IMR-90 (cell line): ENCODE measurements around the gene RRAGD. TPM values are rescaled to one million over a fixed set of nuclear protein-coding genes. Genes with fewer than 3 reads are reported as not detected.

Source experiments
- ATAC-seq: fragments of 200-7000 bp; cut with Tn5 transposase; 2 replicates; pipeline ENCODE4 v1.9.1; 2020; ENCODE audit warnings: low read depth, mild to moderate bottlenecking, moderate library complexity
- BruUV-seq: library from RNA; stranded (reverse); fragments of 400-500 nt; replicated peaks from 2 replicates; lab custom pipeline; 2021; lab: Mats Ljungman, UMichigan
- CTCF ChIA-PET: fragments of 300-600 bp; formaldehyde crosslinking; extraction: SDS; loops from one replicate; lab custom pipeline; 2021; ENCODE audit warnings: antibody characterized with exemption; lab: Yijun Ruan, JAX
- POLR2A ChIA-PET: fragments of 300-600 bp; sonication (Branson Sonifier 250); formaldehyde crosslinking; loops from one replicate; lab custom pipeline; 2022; ENCODE audit warnings: antibody characterized with exemption; ENCODE audit not compliant: unreplicated experiment; lab: Charles Lee
- DNase-seq: peaks from one replicate; pipeline ENCODE4 v3.0.0; 2013
- H2AFZ ChIP-seq: replicated peaks from 2 replicates; pipeline ENCODE3; 2013; ENCODE audit warnings: low read length, mild to moderate bottlenecking; ENCODE audit not compliant: poor library complexity
- H2AK5ac ChIP-seq: 2 replicates; pipeline ENCODE4 v1.6.1; 2013; ENCODE audit warnings: low read depth, low read length, inconsistent platforms
- H2AK9ac ChIP-seq: replicated peaks from 2 replicates; pipeline ENCODE3; 2013; ENCODE audit warnings: mild to moderate bottlenecking, low read depth, low read length, moderate library complexity; ENCODE audit not compliant: poor library complexity
- H2BK120ac ChIP-seq: 2 replicates; pipeline ENCODE4 v1.6.1; 2013; ENCODE audit warnings: low read depth, low read length, inconsistent platforms
- H2BK15ac ChIP-seq: 3 replicates; pipeline ENCODE4 v1.6.1; 2013; ENCODE audit warnings: low read depth, low read length, inconsistent platforms
- H2BK20ac ChIP-seq: 2 replicates; pipeline ENCODE4 v1.6.1; 2013; ENCODE audit warnings: low read depth, mild to moderate bottlenecking, inconsistent platforms, low read length, moderate library complexity
- H2BK5ac ChIP-seq: 2 replicates; pipeline ENCODE4 v1.6.1; 2013; ENCODE audit warnings: mild to moderate bottlenecking, low read depth, low read length, inconsistent platforms; ENCODE audit not compliant: poor library complexity, severe bottlenecking
- H3K14ac ChIP-seq: replicated peaks from 2 replicates; pipeline ENCODE4 v1.6.1; 2013; ENCODE audit warnings: low read depth, low read length, inconsistent platforms
- H3K18ac ChIP-seq: 2 replicates; pipeline ENCODE4 v1.6.1; 2013; ENCODE audit warnings: low read depth, low read length, control low read depth
- H3K23ac ChIP-seq: 2 replicates; pipeline ENCODE4 v1.6.1; 2013; ENCODE audit warnings: low read depth, low read length, inconsistent platforms
- H3K27ac ChIP-seq: 2 replicates; pipeline ENCODE4 v1.5.1; 2013; ENCODE audit warnings: mild to moderate bottlenecking, control low read depth, low read length; ENCODE audit not compliant: insufficient read depth
- H3K27me3 ChIP-seq: 2 replicates; pipeline ENCODE4 v1.6.1; 2013; ENCODE audit warnings: low read length; ENCODE audit not compliant: control insufficient read depth, insufficient read depth
- H3K36me3 ChIP-seq: 2 replicates; pipeline ENCODE4 v1.6.1; 2013; ENCODE audit warnings: low read length, mixed read lengths; ENCODE audit not compliant: control insufficient read depth, insufficient read depth
- H3K4ac ChIP-seq: 2 replicates; pipeline ENCODE4 v1.6.1; 2013; ENCODE audit warnings: low read depth, low read length, inconsistent platforms
- H3K4me1 ChIP-seq: 2 replicates; pipeline ENCODE4 v1.6.1; 2013; ENCODE audit warnings: low read length, mixed read lengths; ENCODE audit not compliant: control insufficient read depth, insufficient read depth
- H3K4me2 ChIP-seq: 2 replicates; pipeline ENCODE4 v1.6.1; 2013; ENCODE audit warnings: low read depth, mild to moderate bottlenecking, control low read depth, low read length, moderate library complexity
- H3K4me3 ChIP-seq: 2 replicates; pipeline ENCODE4 v1.5.1; 2013; ENCODE audit warnings: low read depth, mild to moderate bottlenecking, control low read depth, low read length, moderate library complexity; ENCODE audit not compliant: insufficient read depth
- H3K56ac ChIP-seq: 2 replicates; pipeline ENCODE4 v1.6.1; 2013; ENCODE audit warnings: low read length, inconsistent platforms; ENCODE audit not compliant: insufficient read depth; ENCODE audit errors: extremely low read depth
- H3K79me1 ChIP-seq, 2 experiments: 2 replicates each; pipeline ENCODE4 v1.6.1; 2013; ENCODE audit warnings: low read length in 2 of 2, inconsistent platforms in 1 of 2, low read depth in 1 of 2
- H3K9ac ChIP-seq: 2 replicates; pipeline ENCODE4 v1.6.1; 2013; ENCODE audit warnings: low read depth, low read length, control low read depth
- H3K9me1 ChIP-seq: 2 replicates; pipeline ENCODE4 v1.6.1; 2013; ENCODE audit warnings: low read length, inconsistent platforms; ENCODE audit not compliant: insufficient read depth
- H3K9me3 ChIP-seq: 2 replicates; pipeline ENCODE4 v1.6.1; 2013; ENCODE audit warnings: low read length; ENCODE audit not compliant: control insufficient read depth, insufficient read depth
- H4K20me1 ChIP-seq: 2 replicates; pipeline ENCODE4 v1.6.1; 2013; ENCODE audit warnings: low read length, inconsistent platforms; ENCODE audit not compliant: insufficient read depth
- H4K5ac ChIP-seq: 2 replicates; pipeline ENCODE4 v1.6.1; 2013; ENCODE audit warnings: mild to moderate bottlenecking, low read depth, low read length, control low read depth
- H4K8ac ChIP-seq, 2 experiments: 2 replicates each; pipeline ENCODE4 v1.6.1; 2013; ENCODE audit warnings: low read depth in 2 of 2, low read length in 2 of 2, control low read depth in 1 of 2, inconsistent platforms in 1 of 2
- H4K91ac ChIP-seq: 2 replicates; pipeline ENCODE4 v1.6.1; 2013; ENCODE audit warnings: low read depth, low read length, inconsistent platforms; ENCODE audit not compliant: insufficient read depth
- CTCF ChIP-seq: conservative IDR thresholded peaks from 2 replicates; pipeline ENCODE4 v1.5.1; 2012; ENCODE audit warnings: mild to moderate bottlenecking, low read depth, low read length, improper control_type of control experiment
- RAD21 ChIP-seq: IDR thresholded peaks from 2 replicates; pipeline ENCODE4 v1.6.1; 2012; ENCODE audit warnings: low read length, improper control_type of control experiment
- RFX5 ChIP-seq: IDR thresholded peaks from 2 replicates; pipeline ENCODE4 v1.8.0; 2012; ENCODE audit warnings: low read depth, mild to moderate bottlenecking, low read length, moderate library complexity
- SMC3 ChIP-seq: fragments of 150-350 bp; IDR thresholded peaks from 2 replicates; pipeline ENCODE4 v1.6.1; 2016; ENCODE audit warnings: low read depth, mild to moderate bottlenecking, antibody characterized with exemption, low read length, moderate library complexity
- WGBS, 2 experiments: methylation state at CpG; one replicate each; pipeline versions ENCODE4 v1.1.5 to v1.1.7; 2013; ENCODE audit warnings: missing lambda C conversion rate in 2 of 2; ENCODE audit not compliant: insufficient read length in 1 of 2; ENCODE audit errors: extremely low coverage in 2 of 2; 5-methylcytosine and 5-hydroxymethylcytosine counted together
- dilution Hi-C: fragments of 300-500 bp; cut with HindIII; formaldehyde crosslinking; loops from one replicate; pipeline ENCODE4 v1.14.3; 2018; ENCODE audit warnings: low sequenced_read_pairs; ENCODE audit not compliant: unreplicated experiment
- in situ Hi-C: fragments of 300-500 bp; cut with MboI; formaldehyde crosslinking; loops from 3 replicates; pipeline ENCODE4 v1.14.3; 2019; ENCODE audit warnings: low sequenced_read_pairs, inconsistent platforms, mixed read lengths
- intact Hi-C: fragments of 100-400 bp; cut with micrococcal nuclease; formaldehyde crosslinking; loops from 2 replicates; pipeline ENCODE4 v1.10.0; 2022
- polyA plus RNA-seq, 3 experiments: library from polyadenylated mRNA; depleted of rRNA; stranded (reverse); fragments of >200 nt; gene quantifications; 2 replicates each; pipeline ENCODE4 v1.2.3, GENCODE V29; 2012; ENCODE audit warnings: low replicate concordance in 1 of 3
- total RNA-seq: library from RNA; depleted of rRNA; stranded (reverse); fragments of >200 nt; gene quantifications from 2 replicates; pipeline ENCODE4 v1.2.3, GENCODE V29; 2012

RRAGD gene
- total and polyA plus RNA-seq, 2 of the 4 experiments (the other 2 are of a cell fraction): not detected

- no peak overlapping the region for H3K4me3 ChIP-seq
These were observed 44.0 kb downstream of the RRAGD start for GRCh38 chr6:89368107-89368506.

More at GRCh38 chr6:89368107-89368506, 44.0 kb downstream of the RRAGD start:
- Histone ChIP-seq H2AK9ac (no peak overlapping the region), H2AFZ (no peak overlapping the region), H4K20me1 (no peaks in the 10 kb centered on the region), H2BK120ac (no peak overlapping the region), H4K91ac (no peak overlapping the region), H2BK15ac (no peak overlapping the region), H3K4ac (no peak overlapping the region), H3K9ac (no peak overlapping the region), H3K23ac (no peak overlapping the region), H3K27ac (no peak overlapping the region), H4K5ac (no peak overlapping the region), H3K9me3 (no peaks in the 10 kb centered on the region), H3K27me3 (0 out of 2 replicates have a peak, but pooled peaks cover 3% of the 10 kb centered on the region), H3K14ac (no peak overlapping the region), H2BK20ac (no peak overlapping the region), H3K36me3 (no peaks in the 10 kb centered on the region), H3K4me1 (no peaks in the 10 kb centered on the region), H4K8ac (no peak overlapping the region), H3K4me2 (no peak overlapping the region), H3K56ac (no peak overlapping the region), H3K9me1 (no peaks in the 10 kb centered on the region), H2AK5ac (no peak overlapping the region), H3K79me1 (no peaks in the 10 kb centered on the region), H3K18ac (no peak overlapping the region), H2BK5ac (no peak overlapping the region)
- POLR2A ChIA-PET: no interaction called here
- CTCF ChIA-PET: interaction anchor here (1.4 to 2.0 kb wide), 3 partner anchors 11 to 247 kb away, joined by 6 to 8 read pairs (median 6); no protein-coding TSS in a partner anchor
- dilution Hi-C loops (no loop called here), in situ Hi-C loops (loop anchor here (25.0 kb wide), 2 partner anchors 231 to 381 kb away; partner anchors contain the start of gene PM20D2), intact Hi-C loops (loop anchor here (5.0 kb wide), 1 partner anchor 244 kb away; no protein-coding TSS in a partner anchor)
- BruUV-seq: no TSS peak
- peak; percentile 59; the same call in 1 of the 2 replicates for ATAC-seq
- DNase-seq: peak; percentile 45
- TF ChIP-seq CTCF (peak; percentile 80), SMC3 (peak; percentile 37), RFX5 (no peak), RAD21 (peak; percentile 54)
- WGBS, 2 experiments: no CpG with 5 or more reads among the region's 6 CpGs
